A204.1 (cell line): ENCODE results near the gene HAX1.
"Not testable (repeated sequence)": the region's sequence is repeated elsewhere in the genome, so short reads cannot be mapped to it uniquely, and the experiment has no call there.

Experiments used
- FAIRE-seq: peaks from 2 replicates; lab custom pipeline; 2012; peaks lifted over from hg19 to GRCh38; lab: Jason Lieb, UNC

The HAX1 gene

GRCh38 chr1:154287591-154287990, 15.2 kb downstream of the HAX1 start:
- not testable (repeated sequence) for FAIRE-seq

GRCh38 chr1:154288661-154289060, 16.2 kb downstream of the HAX1 start:
- FAIRE-seq, result no peak

GRCh38 chr1:154290921-154291320, 18.5 kb downstream of the HAX1 start:
- FAIRE-seq, result no peak

- no peak for FAIRE-seq
These were observed 23.2 kb downstream of the HAX1 start for GRCh38 chr1:154295408-154296235.

- no peak for FAIRE-seq
These were observed 29.2 kb downstream of the HAX1 start for GRCh38 chr1:154301582-154301981.

GRCh38 chr1:154304664-154305337, 32.4 kb downstream of the HAX1 start:
- FAIRE-seq, result no peak

- FAIRE-seq, result no peak
These were observed 33.7 kb downstream of the HAX1 start for GRCh38 chr1:154306151-154306550.

GRCh38 chr1:154307670-154308270, 35.3 kb downstream of the HAX1 start:
- not testable (repeated sequence) for FAIRE-seq

- FAIRE-seq, result not testable (repeated sequence)
These were observed 36.7 kb downstream of the HAX1 start for GRCh38 chr1:154309136-154309535.

- FAIRE-seq, result not testable (repeated sequence)
These were observed 40.0 kb downstream of the HAX1 start for GRCh38 chr1:154312229-154313065.

- no peak for FAIRE-seq
These were observed 40.6 kb downstream of the HAX1 start for GRCh38 chr1:154313066-154313356.

GRCh38 chr1:154314226-154314625, 41.8 kb downstream of the HAX1 start:
- FAIRE-seq, result not testable (repeated sequence)

GRCh38 chr1:154316704-154317103, 44.3 kb downstream of the HAX1 start:
- no peak for FAIRE-seq

GRCh38 chr1:154318386-154318785, 46.0 kb downstream of the HAX1 start:
- no peak for FAIRE-seq

- FAIRE-seq, result no peak
These were observed 48.6 kb downstream of the HAX1 start, which contains the start of gene AQP10 for GRCh38 chr1:154320882-154321608. AQP10 (plus strand) TSS chr1:154321093; CDS start chr1:154321156, 63 bp downstream.

- FAIRE-seq, result not testable (repeated sequence)
These were observed 49.1 kb downstream of the HAX1 start for GRCh38 chr1:154321609-154321934.

GRCh38 chr1:154323493-154323892, 51.1 kb downstream of the HAX1 start:
- no peak for FAIRE-seq

- FAIRE-seq, result no peak
These were observed 51.8 kb downstream of the HAX1 start for GRCh38 chr1:154324241-154324640.

GRCh38 chr1:154324669-154325582, 52.5 kb downstream of the HAX1 start, which contains the start of gene ATP8B2:
ATP8B2 (plus strand) TSS chr1:154325525; CDS start chr1:154328142, 2,617 bp downstream.
- no peak for FAIRE-seq
